Neural cell (in vitro differentiated cells): ENCODE measurements around the gene PCP2. TPM values are rescaled to one million over a fixed set of nuclear protein-coding genes. Genes with fewer than 3 reads are reported as not detected.

ENCODE experiments used
- H2AFZ ChIP-seq: fragments of 200-600, 300-800 bp; sonication (generic), shearing (Covaris generic); 2 replicates; pipeline ENCODE4 v1.6.0; 2014; ENCODE audit warnings: low read depth, mild to moderate bottlenecking, antibody characterized with exemption, low read length, moderate library complexity
- H3F3A ChIP-seq: fragments of 200-600 bp; shearing (Covaris generic); 2 replicates; pipeline ENCODE4 v1.6.1; 2016; ENCODE audit warnings: mild to moderate bottlenecking, moderate library complexity, mixed read lengths, antibody characterized with exemption, low read length; ENCODE audit not compliant: insufficient read depth, poor library complexity, severe bottlenecking
- H3K27ac ChIP-seq: fragments of 200-600, 300-800 bp; sonication (generic), shearing (Covaris generic); 2 replicates; pipeline ENCODE4 v1.5.1; 2014; ENCODE audit warnings: mild to moderate bottlenecking, low read length, moderate library complexity
- H3K27me3 ChIP-seq: fragments of 300-800, 200-600 bp; sonication (generic), shearing (Covaris generic); 2 replicates; pipeline ENCODE4 v1.6.0; 2014; ENCODE audit warnings: mild to moderate bottlenecking, low read depth, low read length, moderate library complexity; ENCODE audit not compliant: insufficient read depth
- H3K36me3 ChIP-seq: fragments of 300-800, 200-600 bp; sonication (generic), shearing (Covaris generic); 2 replicates; pipeline ENCODE4 v1.5.1; 2014; ENCODE audit warnings: mild to moderate bottlenecking, antibody characterized with exemption, low read length, moderate library complexity; ENCODE audit not compliant: insufficient read depth
- H3K4me2 ChIP-seq: fragments of 300-800, 200-600 bp; sonication (generic), shearing (Covaris generic); 2 replicates; pipeline ENCODE4 v1.6.0; 2014; ENCODE audit warnings: mild to moderate bottlenecking, low read length
- H3K4me3 ChIP-seq: fragments of 300-800, 200-600 bp; sonication (generic), shearing (Covaris generic); 2 replicates; pipeline ENCODE4 v1.5.1; 2014; ENCODE audit warnings: mild to moderate bottlenecking, low read length, moderate library complexity
- H3K79me2 ChIP-seq: fragments of 200-600 bp; shearing (Covaris generic); replicated peaks from 2 replicates; pipeline ENCODE4 v1.6.0; 2014; ENCODE audit warnings: mild to moderate bottlenecking, low read length, moderate library complexity; ENCODE audit not compliant: insufficient read depth
- H3K9ac ChIP-seq: fragments of 300-800, 200-600 bp; sonication (generic), shearing (Covaris generic); 2 replicates; pipeline ENCODE4 v1.6.1; 2016; ENCODE audit warnings: mild to moderate bottlenecking, low read length, mixed read lengths
- H3K9me2 ChIP-seq: fragments of 200-600 bp; shearing (Covaris generic); 2 replicates; pipeline ENCODE4 v1.6.1; 2016; ENCODE audit warnings: mild to moderate bottlenecking, low read length, mixed read lengths; ENCODE audit not compliant: insufficient read depth
- H3K9me3 ChIP-seq: fragments of 200-600, 300-800 bp; sonication (generic), shearing (Covaris generic); 2 replicates; pipeline ENCODE4 v1.6.1; 2016; ENCODE audit warnings: mild to moderate bottlenecking, mixed run types, low read length, moderate library complexity, mixed read lengths
- H4K20me1 ChIP-seq: fragments of 200-600 bp; shearing (Covaris generic); 2 replicates; pipeline ENCODE4 v1.6.1; 2016; ENCODE audit warnings: mild to moderate bottlenecking, mixed run types; ENCODE audit not compliant: insufficient read depth
- CTCF ChIP-seq: fragments of 450-650 bp; IDR thresholded peaks from 2 replicates; pipeline ENCODE4 v1.5.1; 2014; ENCODE audit warnings: antibody characterized with exemption, mild to moderate bottlenecking, moderate library complexity; ENCODE audit not compliant: poor library complexity, severe bottlenecking
- EP300 ChIP-seq: fragments of 450-650 bp; conservative IDR thresholded peaks from 2 replicates; pipeline ENCODE4 v1.6.1; 2014; ENCODE audit warnings: antibody characterized with exemption, mild to moderate bottlenecking, moderate library complexity; ENCODE audit not compliant: poor library complexity, severe bottlenecking
- EZH2 ChIP-seq: fragments of 200-600, 300-800 bp; shearing (Covaris generic), sonication (generic); IDR thresholded peaks from 2 replicates; pipeline ENCODE4 v1.6.1; 2014; ENCODE audit warnings: antibody characterized with exemption, low read length, borderline replicate concordance, mild to moderate bottlenecking; ENCODE audit not compliant: insufficient read depth, poor library complexity, severe bottlenecking
- MXI1 ChIP-seq: fragments of 450-650 bp; conservative IDR thresholded peaks from 2 replicates; pipeline ENCODE4 v1.6.1; 2014; ENCODE audit warnings: antibody characterized with exemption, mild to moderate bottlenecking; ENCODE audit not compliant: poor library complexity, severe bottlenecking
- POLR2AphosphoS5 ChIP-seq: IDR thresholded peaks from 2 replicates; pipeline ENCODE4 v1.6.1; 2012
- RAD21 ChIP-seq: fragments of 450-650 bp; conservative IDR thresholded peaks from 2 replicates; pipeline ENCODE4 v1.6.1; 2014; ENCODE audit warnings: antibody characterized with exemption, mild to moderate bottlenecking, moderate library complexity
- REST ChIP-seq: IDR thresholded peaks from 2 replicates; pipeline ENCODE4 v1.6.1; 2012; ENCODE audit warnings: borderline replicate concordance
- SMC3 ChIP-seq: fragments of 450-650 bp; conservative IDR thresholded peaks from 2 replicates; pipeline ENCODE4 v1.6.1; 2014; ENCODE audit warnings: antibody characterized with exemption, mild to moderate bottlenecking, moderate library complexity; ENCODE audit not compliant: poor library complexity
- TAF1 ChIP-seq: IDR thresholded peaks from 2 replicates; pipeline ENCODE4 v1.6.1; 2012; ENCODE audit warnings: low read depth
- polyA plus RNA-seq: library from polyadenylated mRNA; depleted of rRNA; stranded (reverse); fragments of >200 nt; gene quantifications from 2 replicates; pipeline ENCODE4 v1.2.3, GENCODE V29; 2014

PCP2 gene
- polyA plus RNA-seq, 1 donor from 2014 or later: not detected

- H3K4me2 ChIP-seq: no peak overlapping the region
- no peaks in the 10 kb centered on the region for H3K36me3 ChIP-seq
These were observed 9.5 kb upstream of the PCP2 start for GRCh38 chr19:7643031-7643415.

GRCh38 chr19:7642295-7643030 is 8.9 kb upstream of the PCP2 start:
- Histone ChIP-seq H3K27ac (no peak overlapping the region), H3K9ac (no peak overlapping the region), H4K20me1 (no peaks in the 10 kb centered on the region), H3K4me3 (no peak overlapping the region), H3K27me3 (peaks cover 5% of the 10 kb centered on the region), H3K79me2 (no peaks in the 10 kb centered on the region), H3K4me2 (no peak overlapping the region), H3K9me3 (no peaks in the 10 kb centered on the region), H3F3A (no peaks in the 10 kb centered on the region), H2AFZ (no peak overlapping the region), H3K36me3 (no peaks in the 10 kb centered on the region), H3K9me2 (no peaks in the 10 kb centered on the region)
- TF ChIP-seq EP300 (no peak), EZH2 (no peak), RAD21 (no peak), CTCF (no peak), TAF1 (no peak)

More at GRCh38 chr19:7643031-7643415, 9.5 kb upstream of the PCP2 start:
- Histone ChIP-seq H2AFZ (no peak overlapping the region), H3K9me3 (no peaks in the 10 kb centered on the region), H3K9ac (no peak overlapping the region), H3K4me3 (no peak overlapping the region), H3K9me2 (no peaks in the 10 kb centered on the region), H3K27me3 (no peaks in the 10 kb centered on the region), H4K20me1 (no peaks in the 10 kb centered on the region), H3F3A (no peaks in the 10 kb centered on the region), H3K79me2 (no peaks in the 10 kb centered on the region), H3K27ac (no peak overlapping the region)
- TF ChIP-seq REST (no peak), CTCF (no peak), EZH2 (no peak), POLR2AphosphoS5 (no peak), SMC3 (no peak), MXI1 (no peak), TAF1 (no peak), RAD21 (no peak), EP300 (no peak)
